ENCODE data around the gene NRDE2.
"Not testable (repeated sequence)": the region's sequence is repeated elsewhere in the genome, so short reads cannot be mapped to it uniquely, and the experiment has no call there.

Gene NRDE2

DNA sequence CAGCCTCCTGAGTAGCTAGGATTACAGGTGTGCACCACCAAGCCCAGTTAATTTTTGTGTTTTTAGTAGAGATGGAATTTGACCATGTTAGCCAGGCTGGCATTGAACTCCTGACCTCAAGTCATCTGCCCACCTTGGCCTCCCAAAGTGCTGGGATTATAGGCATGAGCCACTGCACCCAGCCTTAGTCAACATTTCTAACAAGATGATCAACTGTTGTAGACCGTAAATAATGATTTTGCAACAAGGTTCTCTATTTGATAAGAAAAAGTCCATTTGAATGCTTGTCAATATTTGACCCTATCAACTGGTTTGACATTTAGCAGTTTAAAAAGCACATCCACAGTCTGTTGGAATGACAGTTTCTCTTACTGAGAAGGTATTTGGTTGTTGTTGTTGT lies 25.2 kb upstream of the NRDE2 start:
- FAIRE-seq (no peak), DNase-seq (ENCODE audit: insufficient read length, low spot score) (no peak)
- TF ChIP-seq POLR2A (IDR thresholded peaks at IDR 0.05; ENCODE audit: low read depth, low read length), result no peak

DNA sequence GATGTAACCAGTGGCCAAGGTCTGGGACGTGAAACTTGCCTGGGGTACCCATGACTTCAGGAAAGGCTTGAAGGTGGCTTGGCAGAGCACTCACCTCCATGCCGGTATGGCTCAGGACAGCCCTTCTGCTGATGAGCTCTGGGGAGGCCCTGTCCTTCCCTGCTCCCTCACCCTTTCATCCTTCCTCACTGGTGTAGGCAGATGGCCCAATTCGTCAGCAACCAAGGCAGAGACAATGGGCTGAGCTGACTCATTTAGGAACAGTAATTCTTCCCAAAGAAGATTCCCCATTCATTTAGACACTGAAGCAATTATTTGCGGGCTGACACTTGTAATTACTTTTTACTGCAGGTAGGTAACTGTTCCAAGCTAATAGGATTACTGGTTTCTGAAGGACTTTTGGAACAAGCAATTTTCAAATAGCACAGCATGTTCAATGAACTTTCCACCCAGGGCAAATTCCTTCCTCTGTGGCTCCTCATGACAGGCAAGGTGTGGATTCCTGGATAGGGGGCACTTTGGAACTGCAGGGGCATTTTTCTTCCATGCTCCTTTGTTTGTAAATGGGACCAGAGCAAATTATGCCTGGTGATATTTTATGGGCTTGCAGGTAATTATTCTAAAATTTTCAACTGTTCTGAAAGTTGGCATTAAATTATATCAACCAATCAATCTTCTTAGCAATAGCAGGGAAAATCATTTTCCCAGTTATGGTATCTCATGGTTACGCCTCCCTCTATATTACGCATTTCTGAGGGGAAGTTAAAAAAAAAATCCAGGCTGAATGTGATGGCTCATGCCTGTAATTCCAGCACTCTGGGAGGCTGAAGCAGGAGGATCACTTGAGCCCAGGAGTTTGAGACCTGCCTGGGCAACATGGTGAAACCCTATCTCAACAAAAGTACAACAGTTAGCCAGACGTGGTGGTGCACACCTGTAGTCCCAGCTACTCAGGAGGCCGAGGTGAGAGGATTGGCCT lies 24.1 kb upstream of the NRDE2 start:
- peak; percentile 84 for FAIRE-seq
- no peak for TF ChIP-seq POLR2A (IDR thresholded peaks at IDR 0.05; ENCODE audit: low read depth, low read length)
- no peak for DNase-seq (ENCODE audit: insufficient read length, low spot score)

DNA sequence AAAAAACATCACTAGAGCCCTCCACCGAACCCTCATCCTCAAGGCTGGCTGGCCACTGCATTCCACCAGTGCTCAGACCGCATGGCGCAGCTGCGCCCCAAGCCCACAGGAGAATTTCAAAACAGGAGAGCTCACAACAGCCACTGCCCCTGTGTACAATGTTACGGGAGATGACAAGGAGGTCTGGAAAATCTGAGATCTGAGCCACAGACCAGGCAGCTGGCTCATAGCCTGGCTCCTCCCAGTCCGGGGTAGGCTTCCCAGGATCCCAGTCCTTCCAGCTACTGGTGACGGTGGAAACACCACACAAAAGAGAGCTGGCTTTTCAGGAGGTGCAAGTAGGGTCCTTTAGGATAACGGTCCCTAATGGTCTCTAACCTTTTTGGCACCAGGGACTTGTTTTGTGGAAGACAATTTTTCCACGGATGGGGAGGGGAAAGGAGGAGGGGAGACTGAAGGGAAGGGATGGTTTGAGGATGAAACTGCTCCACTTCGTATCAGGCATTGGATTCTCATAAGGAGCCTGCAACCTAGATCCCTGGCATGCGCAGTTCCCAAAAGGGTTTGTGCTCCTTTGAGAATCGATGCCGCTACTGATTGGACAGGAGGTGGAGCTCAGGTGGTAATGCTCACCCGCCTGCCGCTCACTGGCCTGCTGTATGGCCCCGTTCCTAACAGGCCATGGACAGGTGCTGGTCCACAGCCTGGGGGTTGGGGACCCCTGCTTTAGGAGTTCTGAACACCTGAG lies 23.0 kb upstream of the NRDE2 start:
- no peak for FAIRE-seq
- DNase-seq (ENCODE audit: insufficient read length, low spot score), result no peak
- no peak for TF ChIP-seq POLR2A (IDR thresholded peaks at IDR 0.05; ENCODE audit: low read depth, low read length)

DNA sequence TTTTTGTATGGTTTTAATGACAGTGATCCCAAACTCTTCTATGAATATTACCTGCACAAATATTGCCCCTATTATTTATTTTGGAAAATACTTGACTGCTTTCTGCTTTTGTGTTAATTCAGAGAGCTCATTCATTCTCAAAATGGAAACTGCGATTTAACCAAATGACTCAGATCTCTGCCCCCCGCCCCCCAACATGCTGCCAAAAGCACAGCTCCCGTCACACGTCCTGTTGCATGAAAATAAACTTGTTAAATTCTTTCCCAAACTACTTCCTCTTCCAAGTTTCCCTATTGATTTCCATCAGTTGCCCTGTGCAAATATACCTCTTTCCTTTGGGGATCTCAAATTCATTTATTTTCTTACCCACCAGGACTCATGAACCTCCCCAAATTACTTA lies 18.0 kb upstream of the NRDE2 start:
- DNase-seq (ENCODE audit: insufficient read length, low spot score) (no peak), FAIRE-seq (no peak)

DNA sequence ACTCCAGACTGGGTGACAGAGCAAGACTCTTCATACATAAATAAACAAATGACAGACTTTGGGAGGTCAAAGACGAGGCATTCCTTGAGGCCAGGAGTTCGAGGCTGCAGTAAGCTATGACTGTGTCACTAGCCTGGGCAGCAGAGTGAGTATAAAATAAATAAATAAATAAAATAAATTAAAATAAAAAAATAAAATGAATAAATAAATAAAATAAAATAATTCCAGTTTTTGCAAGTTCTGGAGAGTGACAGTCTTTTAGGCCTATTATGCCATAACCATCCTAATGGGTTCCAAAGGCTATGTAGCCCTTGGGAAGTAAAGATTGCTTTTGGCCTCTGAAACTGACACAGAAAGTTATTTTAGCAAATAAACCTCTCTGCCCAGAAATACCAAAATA lies 16.5 kb upstream of the NRDE2 start:
- FAIRE-seq (no peak), DNase-seq (ENCODE audit: insufficient read length, low spot score) (no peak)
- TF ChIP-seq POLR2A (IDR thresholded peaks at IDR 0.05; ENCODE audit: low read depth, low read length), result no peak

More for the DNA sequence above, 18.0 kb upstream of the NRDE2 start:
- TF ChIP-seq POLR2A (IDR thresholded peaks at IDR 0.05; ENCODE audit: low read depth, low read length), result no peak

DNA sequence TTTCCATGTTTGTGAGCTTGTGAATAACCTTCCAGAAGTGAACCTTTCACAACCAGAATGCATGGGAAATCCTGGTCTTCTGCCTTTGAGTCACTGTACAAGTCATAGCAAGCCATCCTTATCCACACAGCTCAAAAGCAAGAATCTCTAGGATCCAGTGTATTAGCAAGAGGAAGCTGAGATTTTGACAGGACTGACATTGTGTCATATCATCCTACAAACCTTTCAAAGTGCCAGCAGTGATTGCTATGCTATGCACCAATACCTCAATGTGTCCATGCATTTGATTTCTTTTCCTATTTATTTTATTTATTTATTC lies 13.5 kb upstream of the NRDE2 start:
- no peak for TF ChIP-seq POLR2A (IDR thresholded peaks at IDR 0.05; ENCODE audit: low read depth, low read length)
- DNase-seq (ENCODE audit: insufficient read length, low spot score) (no peak), FAIRE-seq (peak; percentile 55)

DNA sequence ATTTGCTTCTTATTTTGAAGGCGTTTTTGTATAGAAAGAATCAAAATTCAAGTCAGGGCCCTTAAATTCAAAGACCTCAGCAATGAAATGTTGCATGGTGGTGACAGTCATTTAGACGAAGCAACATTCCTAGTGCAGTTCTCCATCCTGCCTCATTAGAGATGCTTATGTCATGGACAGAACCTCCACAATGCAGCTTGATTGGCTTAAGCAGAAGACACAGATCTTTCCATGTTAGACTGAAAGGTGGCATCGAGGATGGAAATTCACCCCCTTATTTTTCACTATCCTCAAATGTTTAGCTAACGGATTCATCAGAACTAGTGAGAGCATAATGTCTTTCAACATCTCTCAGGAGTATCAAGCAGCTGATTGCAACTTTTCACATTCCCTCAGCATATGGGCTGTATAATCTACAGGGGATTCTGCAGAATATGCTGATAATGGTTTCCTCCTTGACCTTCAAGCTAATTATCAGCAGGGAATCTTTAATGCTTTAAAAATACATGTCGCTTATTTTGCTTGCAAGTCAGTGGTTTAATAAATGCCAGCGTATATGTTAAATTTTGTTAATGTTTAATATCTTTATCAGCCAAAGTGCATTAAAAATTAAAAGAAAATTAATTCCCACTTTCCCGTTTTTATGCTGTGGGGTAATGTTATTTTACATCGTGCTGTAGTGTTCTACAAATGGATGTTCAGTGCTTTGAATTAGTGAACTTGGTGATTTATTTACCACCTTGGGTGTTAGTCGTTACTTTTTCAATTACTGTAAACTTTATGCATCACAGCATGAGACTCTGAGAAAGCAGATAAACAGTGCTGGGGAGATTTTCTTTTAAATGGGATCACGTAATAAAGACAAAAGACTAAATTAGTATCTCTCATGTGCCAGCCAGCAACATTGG lies 12.8 kb upstream of the NRDE2 start:
- no peak for TF ChIP-seq POLR2A (IDR thresholded peaks at IDR 0.05; ENCODE audit: low read depth, low read length)
- no peak for DNase-seq (ENCODE audit: insufficient read length, low spot score)
- no peak for FAIRE-seq

DNA sequence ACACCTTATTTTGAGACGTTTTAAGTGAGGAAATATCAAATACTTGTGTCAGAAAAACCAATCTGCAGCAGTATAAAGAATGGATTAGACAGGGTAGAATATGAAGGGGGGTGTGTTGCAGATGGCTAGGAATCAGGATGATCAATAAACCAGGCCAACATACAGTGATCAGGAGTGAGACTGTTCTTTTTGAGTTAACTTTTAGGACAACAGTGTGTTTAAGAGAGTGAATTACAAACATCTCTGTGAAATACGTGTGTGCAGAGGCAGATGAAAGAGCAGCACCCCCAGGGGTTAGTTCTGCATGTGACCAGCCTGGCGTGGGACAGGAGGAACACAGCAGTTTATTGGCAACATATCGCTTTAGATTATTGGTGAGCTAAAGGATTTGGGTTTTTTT lies 10.6 kb upstream of the NRDE2 start:
- TF ChIP-seq POLR2A (IDR thresholded peaks at IDR 0.05; ENCODE audit: low read depth, low read length), result no peak
- FAIRE-seq, result no peak
- no peak for DNase-seq (ENCODE audit: insufficient read length, low spot score)

DNA sequence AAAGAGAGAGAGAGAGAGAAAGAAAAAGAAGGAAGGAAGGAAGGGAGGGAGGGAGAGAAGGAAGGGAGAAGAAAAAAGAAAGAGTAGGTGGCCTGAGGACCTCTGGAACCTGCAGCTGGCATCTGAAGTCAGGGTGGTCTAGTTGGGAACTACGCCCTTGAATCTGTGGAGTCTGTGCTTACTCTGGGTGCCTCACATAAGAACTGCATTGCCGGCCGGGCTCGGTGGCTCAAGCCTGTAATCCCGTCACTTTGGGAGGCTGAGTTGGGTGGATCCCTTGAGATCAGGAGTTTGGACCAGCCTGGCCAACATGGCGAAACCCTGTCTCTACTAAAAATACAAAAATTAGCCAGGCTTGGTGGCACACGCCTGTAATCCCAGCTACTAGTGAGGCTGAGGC lies 10.0 kb upstream of the NRDE2 start:
- DNase-seq (ENCODE audit: insufficient read length, low spot score), result no peak
- TF ChIP-seq POLR2A (IDR thresholded peaks at IDR 0.05; ENCODE audit: low read depth, low read length), result no peak
- FAIRE-seq, result no peak

DNA sequence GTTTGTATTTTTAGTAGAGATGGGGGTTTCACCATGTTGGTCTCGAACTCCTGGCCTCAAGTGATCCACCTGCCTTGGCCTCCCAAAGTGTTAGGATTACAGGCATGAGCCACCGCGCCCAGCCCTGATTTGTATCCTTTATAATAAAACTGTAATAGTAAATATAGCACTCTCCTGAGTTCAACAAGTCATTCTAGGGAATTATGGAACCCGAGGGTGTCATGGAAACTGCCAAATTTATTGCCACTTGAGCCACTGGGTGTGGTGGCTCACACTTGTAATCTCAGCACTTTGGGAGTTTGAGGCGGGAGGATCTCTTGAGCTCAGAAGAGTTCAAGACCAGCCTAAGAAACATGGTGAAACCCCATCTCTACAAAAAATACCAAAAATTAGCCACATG lies 9.5 kb upstream of the NRDE2 start:
- not testable (repeated sequence) for DNase-seq (ENCODE audit: insufficient read length, low spot score); FAIRE-seq

DNA sequence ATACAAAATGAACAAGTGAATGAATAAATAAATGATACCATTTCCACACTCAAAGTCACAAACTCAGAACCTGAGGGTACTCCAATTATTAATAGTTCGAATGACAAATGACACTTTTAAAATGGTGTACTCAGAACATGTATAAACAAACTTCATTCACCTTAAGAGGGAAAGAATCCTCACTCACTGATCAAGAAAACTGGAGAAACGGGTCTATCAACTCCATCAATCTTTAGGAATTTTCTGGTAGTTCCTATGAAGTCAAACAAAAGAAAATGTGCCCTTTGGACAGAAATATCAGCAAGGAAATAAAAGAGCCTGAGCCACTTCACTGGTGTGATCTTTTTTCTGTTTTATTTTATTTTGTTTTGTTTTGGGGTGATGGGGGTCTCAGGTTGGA lies 5.2 kb upstream of the NRDE2 start:
- no peak for TF ChIP-seq POLR2A (IDR thresholded peaks at IDR 0.05; ENCODE audit: low read depth, low read length)
- no peak for DNase-seq (ENCODE audit: insufficient read length, low spot score)
- FAIRE-seq, result no peak

DNA sequence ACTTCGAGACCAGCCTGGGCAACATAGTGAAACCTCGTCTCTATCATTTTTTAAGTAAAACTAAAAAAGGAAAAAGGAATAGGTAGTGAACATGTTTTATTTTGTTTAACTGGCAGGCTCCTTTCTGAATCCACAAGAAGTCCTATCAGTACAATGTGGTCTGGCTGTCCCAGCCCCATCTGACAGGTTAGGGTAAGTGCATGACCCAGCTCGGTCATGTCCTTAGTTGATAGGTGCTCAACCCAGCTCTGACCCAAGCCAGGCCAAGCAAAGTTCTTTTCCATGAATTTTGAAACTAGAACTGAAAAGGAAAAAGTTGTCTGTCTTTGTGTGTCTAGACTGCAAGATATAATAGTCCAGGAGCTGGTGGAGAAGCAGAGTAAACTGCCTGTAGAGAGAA lies 4.7 kb upstream of the NRDE2 start:
- TF ChIP-seq POLR2A (IDR thresholded peaks at IDR 0.05; ENCODE audit: low read depth, low read length), result no peak

DNA sequence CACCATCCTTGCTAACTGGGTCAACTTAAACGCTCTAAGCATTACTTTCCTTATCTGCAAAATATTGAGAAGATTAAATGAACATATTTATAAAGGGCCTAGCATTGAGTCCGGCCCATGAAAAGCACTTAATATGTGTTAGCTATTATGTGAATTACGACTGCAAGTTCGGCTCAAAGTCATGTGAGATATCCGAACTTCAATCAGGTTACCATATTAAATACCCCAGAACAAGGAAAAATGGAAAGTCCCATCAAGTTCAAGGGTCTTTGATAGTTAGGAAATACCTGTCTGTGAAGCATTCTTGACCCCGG lies 487 bp upstream of the NRDE2 start:
- DNase-seq (ENCODE audit: insufficient read length, low spot score) (no peak), FAIRE-seq (no peak)
- no peak for TF ChIP-seq POLR2A (IDR thresholded peaks at IDR 0.05; ENCODE audit: low read depth, low read length)

More for the DNA sequence above, 4.7 kb upstream of the NRDE2 start:
- DNase-seq (ENCODE audit: insufficient read length, low spot score), result no peak
- FAIRE-seq, result no peak

Data from H54 (cell line).